HK-2 (cell line): ENCODE data around the gene TNIK.

Source experiments
- DNase-seq: peaks from one replicate; pipeline ENCODE4 v3.0.0-alpha.2; 2018; ENCODE audit not compliant: unreplicated experiment

TNIK gene

GRCh38 chr3:171459942-171460724, at the start of gene TNIK:
TNIK (minus strand) TSS chr3:171460405; CDS start chr3:171460063, 342 bp downstream.
- DNase-seq, result peak; percentile 96

GRCh38 chr3:171508676-171509075, 48.5 kb upstream of the TNIK start:
- DNase-seq, result no peak

GRCh38 chr3:171508206-171508605, 48.0 kb upstream of the TNIK start:
- DNase-seq, result no peak

- no peak for DNase-seq
Observed at GRCh38 chr3:171506743-171507319, 46.6 kb upstream of the TNIK start.

GRCh38 chr3:171505822-171506333, 45.7 kb upstream of the TNIK start:
- no peak for DNase-seq

- DNase-seq, result no peak
Observed at GRCh38 chr3:171504376-171504775, 44.2 kb upstream of the TNIK start.

GRCh38 chr3:171503817-171504216, 43.6 kb upstream of the TNIK start:
- DNase-seq, result no peak

GRCh38 chr3:171498921-171499320, 38.7 kb upstream of the TNIK start:
- DNase-seq, result no peak

GRCh38 chr3:171497468-171497867, 37.3 kb upstream of the TNIK start:
- DNase-seq, result no peak

GRCh38 chr3:171495413-171495812, 35.2 kb upstream of the TNIK start:
- DNase-seq, result no peak

GRCh38 chr3:171494457-171495109, 34.4 kb upstream of the TNIK start:
- no peak for DNase-seq

GRCh38 chr3:171491361-171491760, 31.2 kb upstream of the TNIK start:
- DNase-seq, result no peak

GRCh38 chr3:171490901-171491300, 30.7 kb upstream of the TNIK start:
- no peak for DNase-seq

- DNase-seq, result no peak
Observed at GRCh38 chr3:171489348-171489747, 29.1 kb upstream of the TNIK start.

- no peak for DNase-seq
Observed at GRCh38 chr3:171488479-171488878, 28.3 kb upstream of the TNIK start.

GRCh38 chr3:171487382-171487781, 27.2 kb upstream of the TNIK start:
- DNase-seq, result no peak

- no peak for DNase-seq
Observed at GRCh38 chr3:171485338-171485737, 25.1 kb upstream of the TNIK start.

- no peak for DNase-seq
Observed at GRCh38 chr3:171481011-171481410, 20.8 kb upstream of the TNIK start.

GRCh38 chr3:171480526-171480925, 20.3 kb upstream of the TNIK start:
- DNase-seq, result no peak

- DNase-seq, result no peak
Observed at GRCh38 chr3:171476532-171477102, 16.4 kb upstream of the TNIK start.

GRCh38 chr3:171472552-171472951, 12.3 kb upstream of the TNIK start:
- no peak for DNase-seq

GRCh38 chr3:171470714-171471227, 10.6 kb upstream of the TNIK start:
- DNase-seq, result no peak
